ENCODE results near the gene RDH13.
"Not testable (repeated sequence)": the region's sequence is repeated elsewhere in the genome, so short reads cannot be mapped to it uniquely, and the experiment has no call there.

The RDH13 gene

DNA sequence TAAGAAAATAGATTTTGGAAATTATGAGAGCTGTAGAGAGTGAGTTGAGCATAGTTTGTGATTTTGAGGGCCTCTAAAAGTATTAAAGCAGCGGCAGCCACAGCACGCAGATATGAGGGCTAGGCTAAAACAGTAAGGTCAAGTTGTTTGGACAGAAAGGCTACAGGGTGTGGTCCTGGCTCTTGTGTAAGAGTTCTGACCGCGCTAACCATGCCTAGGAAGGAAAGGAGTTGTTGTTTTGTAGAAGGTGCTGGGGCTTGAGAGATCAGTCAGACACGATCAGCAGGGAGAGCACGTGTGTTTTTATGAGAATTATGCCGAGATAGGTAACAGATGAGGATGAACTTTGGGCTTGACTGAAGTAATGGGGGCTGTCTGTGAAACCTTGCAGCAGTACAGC lies 54.2 kb downstream of the RDH13 start:
- DNase-seq: not testable (repeated sequence)

DNA sequence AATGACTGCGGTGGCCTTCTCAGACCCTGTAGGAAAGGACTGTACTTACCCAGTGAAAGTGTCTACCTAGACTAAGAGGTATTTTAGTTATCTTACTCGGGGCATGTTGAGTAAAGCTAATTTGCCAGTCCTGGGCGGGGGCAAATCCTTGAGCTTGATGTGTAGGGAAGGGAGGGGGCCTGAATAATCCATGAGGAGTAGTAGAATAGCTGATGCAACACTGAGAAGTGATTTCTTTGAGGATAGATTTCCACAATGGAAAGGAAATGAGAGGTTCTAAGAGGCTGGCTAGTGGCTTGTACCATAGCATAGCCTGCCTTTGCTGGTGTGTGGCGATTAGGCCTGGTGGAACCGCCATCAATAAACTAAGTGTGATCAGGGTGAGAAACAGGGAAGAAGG lies 54.8 kb downstream of the RDH13 start:
- not testable (repeated sequence) for DNase-seq

DNA sequence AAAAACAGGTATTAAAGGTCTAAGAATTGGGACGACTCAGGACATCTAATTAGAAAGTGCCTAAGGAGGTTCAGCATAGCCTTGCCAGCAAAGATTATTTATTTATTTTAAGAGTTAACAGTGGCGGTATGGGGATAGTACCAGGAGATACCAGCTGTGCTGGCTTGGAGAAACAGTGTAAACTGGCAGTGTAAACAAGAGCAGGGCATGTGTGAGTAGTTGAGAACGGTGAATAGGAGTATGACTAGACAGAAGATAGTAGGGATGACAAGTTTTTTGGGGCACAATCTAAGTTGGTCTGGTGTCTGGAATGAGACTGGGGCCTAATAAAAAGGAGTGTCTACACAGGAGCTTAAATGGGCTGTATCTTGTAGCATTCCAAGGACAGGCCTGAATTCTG lies 55.4 kb downstream of the RDH13 start:
- DNase-seq: not testable (repeated sequence)

DNA sequence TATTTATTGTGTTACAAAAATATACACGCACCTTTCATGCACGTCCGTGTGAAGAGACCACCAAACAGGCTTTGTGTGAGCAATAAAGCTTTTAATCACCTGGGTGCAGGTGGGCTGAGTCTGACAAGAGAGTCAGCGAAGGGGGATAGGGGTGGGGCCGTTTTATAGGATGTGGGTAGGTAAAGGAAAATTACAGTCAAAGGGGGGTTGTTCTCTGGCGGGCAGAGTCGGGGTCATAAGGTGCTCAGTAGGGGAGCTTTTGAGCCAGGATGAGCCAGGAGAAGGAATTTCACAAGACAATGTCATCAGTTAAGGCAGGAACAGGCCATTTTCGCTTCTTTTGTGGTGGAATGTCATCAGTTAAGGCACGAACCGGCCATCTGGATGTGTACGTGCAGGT lies 56.2 kb downstream of the RDH13 start:
- DNase-seq: not testable (repeated sequence)

DNA sequence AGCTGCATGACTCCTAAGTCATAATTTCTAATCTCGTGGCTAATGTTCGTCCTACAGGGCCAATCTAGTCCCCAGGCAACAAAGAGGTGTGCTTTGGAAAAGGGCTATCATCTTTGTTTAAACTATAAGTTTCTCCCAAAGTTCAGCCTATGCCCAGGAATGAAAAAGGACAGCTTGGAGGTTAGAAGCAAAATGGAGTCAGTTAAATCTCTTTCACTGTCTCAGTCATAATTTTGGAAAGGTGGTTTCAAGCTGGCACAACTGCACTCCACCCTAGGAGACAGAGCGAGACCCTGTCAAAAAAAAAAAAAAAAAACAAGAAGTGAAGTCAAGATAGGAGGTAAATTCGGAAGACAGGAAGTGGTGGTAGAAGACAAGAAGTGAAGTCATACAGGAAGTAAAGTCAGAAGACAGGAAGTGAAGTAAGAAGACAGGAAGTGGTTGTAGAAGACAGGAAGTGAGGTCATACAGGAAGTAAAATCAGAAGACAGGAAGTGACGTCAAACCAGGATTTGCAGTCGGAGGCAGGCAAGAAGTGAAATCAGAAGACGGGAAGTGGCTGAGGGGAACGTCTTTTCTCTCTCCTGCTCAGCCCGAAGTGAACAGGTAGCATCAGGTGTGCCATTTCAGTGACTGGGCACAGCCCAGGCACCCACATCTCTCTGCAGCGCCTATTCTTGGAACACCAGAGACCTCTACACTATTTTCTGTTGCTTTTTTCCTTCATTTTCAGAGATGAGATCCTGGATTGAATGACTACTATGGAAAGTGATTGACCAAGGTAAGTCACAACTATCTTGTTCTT lies 57.1 kb downstream of the RDH13 start:
- DNase-seq: no peak

DNA sequence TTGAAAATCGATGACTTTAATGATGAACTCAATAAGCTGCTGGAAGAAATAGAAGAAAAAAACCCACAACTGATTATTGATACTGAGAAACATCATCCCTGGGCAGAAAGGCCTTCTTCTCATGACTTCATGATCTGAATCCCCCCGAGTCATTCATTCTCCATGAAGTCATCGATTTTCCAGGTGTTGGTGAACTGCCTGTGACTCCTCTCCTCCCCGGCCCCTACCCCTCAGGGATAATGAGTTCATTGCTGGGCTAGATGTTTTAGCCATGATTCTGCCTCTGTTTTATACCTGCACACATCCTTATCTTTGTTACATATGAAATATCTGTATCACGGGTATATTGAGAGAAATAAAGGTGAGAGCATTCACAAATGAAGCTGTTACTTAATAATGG lies 62.2 kb downstream of the RDH13 start:
- DNase-seq: no peak

DNA sequence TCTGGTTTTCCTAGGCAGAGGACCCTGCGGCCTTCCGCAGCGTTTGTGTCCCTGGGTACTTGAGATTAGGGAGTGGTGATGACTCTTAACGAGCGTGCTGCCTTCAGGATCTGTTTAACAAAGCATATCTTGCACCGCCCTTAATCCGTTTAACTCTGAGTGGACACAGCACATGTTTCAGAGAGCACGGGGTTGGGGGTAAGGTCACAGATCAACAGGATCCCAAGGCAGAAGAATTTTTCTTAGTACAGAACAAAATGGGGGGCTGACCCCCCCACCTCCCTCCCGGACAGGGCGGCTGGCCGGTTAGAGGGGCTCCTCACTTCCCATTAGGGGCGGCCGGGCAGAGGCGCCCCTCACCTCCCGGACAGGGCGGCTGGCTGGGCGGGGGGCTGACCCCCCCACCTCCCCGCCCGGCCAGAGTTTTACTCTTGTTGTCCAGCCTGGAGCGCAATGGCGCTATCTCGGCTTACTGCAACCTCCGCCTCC lies 64.2 kb downstream of the RDH13 start:
- not testable (repeated sequence) for DNase-seq

DNA sequence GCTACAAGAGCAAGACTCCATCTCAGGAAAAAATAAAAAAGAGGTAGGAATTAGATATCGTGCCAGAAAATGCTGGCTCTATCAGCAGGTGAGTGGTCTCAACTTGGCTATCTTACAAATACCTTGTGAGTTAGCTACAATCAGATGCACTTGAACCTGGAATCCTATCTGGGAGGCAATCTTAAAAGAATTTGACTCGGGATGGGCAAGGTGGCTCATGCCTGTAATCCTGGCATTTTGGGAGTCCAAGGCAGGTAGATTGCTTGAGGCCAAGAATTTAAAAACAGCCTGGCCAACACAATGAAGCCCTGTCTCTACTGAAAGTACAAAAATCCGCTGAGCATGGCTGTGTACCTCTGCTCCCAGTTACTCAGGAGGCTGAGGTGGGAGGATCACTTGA lies 67.4 kb downstream of the RDH13 start:
- DNase-seq: no peak
